ENCODE data around the gene COQ8A.

Gene COQ8A

DNA sequence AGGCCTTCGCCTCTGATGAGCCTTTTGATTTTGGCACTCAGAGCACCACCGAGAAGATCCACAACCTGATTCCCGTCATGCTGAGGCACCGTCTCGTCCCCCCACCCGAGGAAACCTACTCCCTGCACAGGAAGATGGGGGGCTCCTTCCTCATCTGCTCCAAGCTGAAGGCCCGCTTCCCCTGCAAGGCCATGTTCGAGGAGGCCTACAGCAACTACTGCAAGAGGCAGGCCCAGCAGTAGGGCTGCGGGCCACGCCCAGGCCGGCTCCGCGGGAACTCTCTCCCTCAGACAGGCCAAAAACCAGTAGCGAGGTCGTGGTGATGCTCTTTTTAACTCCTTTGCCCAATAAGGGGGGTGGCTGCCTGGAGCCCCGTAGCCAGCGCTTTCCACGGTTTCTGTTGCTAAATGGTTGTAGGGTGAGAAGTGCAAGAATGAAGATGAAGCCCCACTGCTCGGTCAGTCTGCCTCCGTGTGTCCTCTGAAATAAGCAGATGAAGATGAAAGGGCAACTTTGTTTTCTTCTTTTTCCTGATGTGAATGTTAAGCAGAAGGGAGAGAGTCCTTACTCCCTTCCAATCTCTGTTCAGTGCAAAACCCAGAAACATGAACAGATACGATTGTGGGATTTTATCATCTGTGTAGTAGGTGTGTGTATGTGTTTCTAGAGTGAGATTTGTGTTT is 46.5 kb downstream of the COQ8A start:
- H3K27me3 ChIP-seq: no peaks in the 10 kb centered on the region
- H3K4me1 ChIP-seq (ENCODE audit: control insufficient read depth in 1 of 2, insufficient read depth in 1 of 2, low read depth in 1 of 2, low read length in 1 of 2): peaks cover 20% of the 10 kb centered on the region in 2 experiments
- no peak for TF ChIP-seq CTCF (IDR thresholded peaks at IDR 0.05)
- peak overlapping the region; percentile 3 for H3K27ac ChIP-seq
- H3K9me3 ChIP-seq: no peaks in the 10 kb centered on the region
- no peak overlapping the region for H3K4me3 ChIP-seq (ENCODE audit: low read depth in 1 of 2, low read length in 1 of 2)
- peaks cover 57% of the 10 kb centered on the region for H3K36me3 ChIP-seq

DNA sequence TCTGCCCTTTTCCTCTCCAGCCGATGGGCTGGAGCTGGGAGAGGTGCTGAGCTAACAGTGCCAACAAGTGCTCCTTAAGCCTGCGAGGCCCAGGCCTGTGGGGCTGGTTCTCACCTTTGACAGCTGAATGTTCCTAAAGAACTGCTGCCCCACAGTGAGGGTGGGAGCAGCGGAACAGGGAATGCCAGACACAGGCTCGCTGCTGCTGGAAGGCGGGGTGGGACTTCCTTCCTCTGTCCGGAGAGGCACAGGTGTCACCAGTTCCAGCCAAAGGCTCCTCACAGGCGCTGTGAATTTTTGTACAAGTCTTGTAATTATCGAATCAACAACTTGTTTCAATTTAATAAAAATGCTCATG is 47.1 kb downstream of the COQ8A start:
- peaks cover 52% of the 10 kb centered on the region for H3K36me3 ChIP-seq
- H3K27ac ChIP-seq: peak overlapping the region; percentile 3
- no peaks in the 10 kb centered on the region for H3K9me3 ChIP-seq
- H3K4me3 ChIP-seq (ENCODE audit: low read depth in 1 of 2, low read length in 1 of 2): no peak overlapping the region
- no peaks in the 10 kb centered on the region for H3K27me3 ChIP-seq
- no peak for TF ChIP-seq CTCF (IDR thresholded peaks at IDR 0.05)
- H3K4me1 ChIP-seq (ENCODE audit: control insufficient read depth in 1 of 2, insufficient read depth in 1 of 2, low read depth in 1 of 2, low read length in 1 of 2): peaks cover 20% of the 10 kb centered on the region in 2 experiments

- no peak for TF ChIP-seq CTCF (IDR thresholded peaks at IDR 0.05)
- Histone ChIP-seq H3K4me3 (ENCODE audit: low read depth in 1 of 2, low read length in 1 of 2) (no peak overlapping the region), H3K27me3 (no peaks in the 10 kb centered on the region), H3K9me3 (no peaks in the 10 kb centered on the region), H3K36me3 (peaks cover 45% of the 10 kb centered on the region), H3K4me1 (ENCODE audit: control insufficient read depth in 1 of 2, insufficient read depth in 1 of 2, low read depth in 1 of 2, low read length in 1 of 2) (peaks cover 20% of the 10 kb centered on the region in 2 experiments), H3K27ac (peak overlapping the region; percentile 88)
Observed at GRCh38 chr1:226987623-226988333, 47.7 kb downstream of the COQ8A start.

- H3K27me3 ChIP-seq: no peaks in the 10 kb centered on the region
- TF ChIP-seq CTCF (IDR thresholded peaks at IDR 0.05): no peak
- peaks cover 20% of the 10 kb centered on the region in 2 experiments for H3K4me1 ChIP-seq (ENCODE audit: control insufficient read depth in 1 of 2, insufficient read depth in 1 of 2, low read depth in 1 of 2, low read length in 1 of 2)
- no peaks in the 10 kb centered on the region for H3K9me3 ChIP-seq
- H3K27ac ChIP-seq: peak overlapping the region; percentile 88
- H3K36me3 ChIP-seq: peaks cover 40% of the 10 kb centered on the region
- no peak overlapping the region for H3K4me3 ChIP-seq (ENCODE audit: low read depth in 1 of 2, low read length in 1 of 2)
Observed at GRCh38 chr1:226988334-226988666, 48.2 kb downstream of the COQ8A start.

GRCh38 chr1:226989085-226989920 is 49.2 kb downstream of the COQ8A start:
- peaks cover 30% of the 10 kb centered on the region for H3K36me3 ChIP-seq

More at GRCh38 chr1:226989085-226989920, 49.2 kb downstream of the COQ8A start:
- no peak for TF ChIP-seq CTCF (IDR thresholded peaks at IDR 0.05)
- Histone ChIP-seq H3K4me1 (ENCODE audit: control insufficient read depth in 1 of 2, insufficient read depth in 1 of 2, low read depth in 1 of 2, low read length in 1 of 2) (peaks cover 20% of the 10 kb centered on the region in 2 experiments), H3K9me3 (no peaks in the 10 kb centered on the region), H3K4me3 (ENCODE audit: low read depth in 1 of 2, low read length in 1 of 2) (peak overlapping the region; percentile 29 to 40), H3K27ac (peak overlapping the region; percentile 88), H3K27me3 (no peaks in the 10 kb centered on the region)
